Endothelial cell of umbilical vein (primary cell): ENCODE data around the gene RARRES2. TPM values are rescaled to one million over a fixed set of nuclear protein-coding genes. Genes with fewer than 3 reads are reported as not detected.

Experiments used
- BruUV-seq: library from RNA; stranded (reverse); fragments of 400-500 nt; replicated peaks from 2 replicates; lab custom pipeline; 2021; lab: Mats Ljungman, UMichigan
- CTCF ChIA-PET: fragments of 300-600, 350-600 bp; sonication (Branson Sonifier 250); formaldehyde crosslinking; loops from one replicate; lab custom pipeline; 2021; ENCODE audit warnings: antibody characterized with exemption, inconsistent platforms; lab: Charles Lee
- POLR2A ChIA-PET: fragments of 300-600, 350-600 bp; sonication (Branson Sonifier 250); formaldehyde crosslinking; loops from one replicate; lab custom pipeline; 2021; ENCODE audit warnings: antibody characterized with exemption, inconsistent platforms; lab: Charles Lee
- DNase-seq: peaks from one replicate; pipeline ENCODE4 v3.0.0-alpha.2; 2011; ENCODE audit warnings: low read depth, low spot score
- FAIRE-seq: peaks from 2 replicates; lab custom pipeline; 2011; peaks lifted over from hg19 to GRCh38; lab: Jason Lieb, UNC
- H2AFZ ChIP-seq: 2 replicates; pipeline ENCODE4 v1.6.0; 2012; ENCODE audit warnings: low read depth, low read length, control low read depth, inconsistent platforms
- H3K27ac ChIP-seq: 2 replicates; pipeline ENCODE4 v1.5.1; 2011; ENCODE audit warnings: low read depth, mild to moderate bottlenecking, control low read depth, low read length, moderate library complexity; ENCODE audit not compliant: insufficient read depth
- H3K27me3 ChIP-seq, 2 experiments: 2 replicates each; pipeline versions ENCODE4 v1.6.0 to v1.6.1; 2011; ENCODE audit warnings: low read length in 2 of 2, mixed read lengths in 1 of 2; ENCODE audit not compliant: control insufficient read depth in 2 of 2, insufficient read depth in 2 of 2
- H3K36me3 ChIP-seq, 2 experiments: 2 replicates in 1 of 2; 3 replicates in 1 of 2; pipeline ENCODE4 v1.5.1; 2011; ENCODE audit warnings: low read length in 2 of 2, mild to moderate bottlenecking in 1 of 2, moderate library complexity in 1 of 2; ENCODE audit not compliant: control insufficient read depth in 2 of 2, insufficient read depth in 2 of 2; ENCODE audit errors: extremely low read depth in 1 of 2
- H3K4me1 ChIP-seq: 3 replicates; pipeline ENCODE4 v1.5.1; 2011; ENCODE audit warnings: mild to moderate bottlenecking, low read length; ENCODE audit not compliant: control insufficient read depth, insufficient read depth; ENCODE audit errors: extremely low read depth
- H3K4me2 ChIP-seq: 2 replicates; pipeline ENCODE4 v1.6.1; 2011; ENCODE audit warnings: low read length, control low read depth, mixed read lengths; ENCODE audit not compliant: insufficient read depth
- H3K4me3 ChIP-seq, 3 experiments: fragments of 200-600 bp in 1 of 3; sonication (generic), shearing (Covaris generic) in 1 of 3; replicated peaks in 1 of 3; 2 replicates each; pipeline ENCODE4 v1.5.1; 2011 to 2016; ENCODE audit warnings: control low read depth in 3 of 3, low read length in 3 of 3, mild to moderate bottlenecking in 2 of 3, inconsistent platforms in 1 of 3, low read depth in 1 of 3, moderate library complexity in 1 of 3; ENCODE audit not compliant: insufficient read depth in 1 of 3
- H3K79me2 ChIP-seq: 2 replicates; pipeline ENCODE4 v1.6.0; 2012; ENCODE audit warnings: low read length, inconsistent platforms; ENCODE audit not compliant: control insufficient read depth, insufficient read depth
- H3K9ac ChIP-seq: replicated peaks from 2 replicates; pipeline ENCODE3; 2011; ENCODE audit warnings: low read length, control low read depth; ENCODE audit not compliant: insufficient read depth; ENCODE audit errors: extremely low read depth
- H3K9me1 ChIP-seq: replicated peaks from 3 replicates; pipeline ENCODE4 v1.6.0; 2011; ENCODE audit warnings: mild to moderate bottlenecking, low read length; ENCODE audit not compliant: control insufficient read depth, insufficient read depth; ENCODE audit errors: extremely low read depth
- H3K9me3 ChIP-seq: replicated peaks from 2 replicates; pipeline ENCODE4 v1.5.1; 2012; ENCODE audit warnings: low read length, inconsistent platforms; ENCODE audit not compliant: control insufficient read depth, insufficient read depth
- H4K20me1 ChIP-seq: replicated peaks from 2 replicates; pipeline ENCODE3; 2011; ENCODE audit warnings: mild to moderate bottlenecking, low read length; ENCODE audit not compliant: control insufficient read depth, insufficient read depth; ENCODE audit errors: extremely low read depth
- EZH2 ChIP-seq: IDR thresholded peaks from 2 replicates; pipeline ENCODE4 v1.6.1; 2012; ENCODE audit warnings: borderline replicate concordance, low read depth, mild to moderate bottlenecking, moderate library complexity, low read length, inconsistent platforms; ENCODE audit not compliant: severe bottlenecking
- FOS ChIP-seq: IDR thresholded peaks from 2 replicates; pipeline ENCODE4 v1.6.1; 2011; ENCODE audit warnings: mild to moderate bottlenecking, low read length, moderate library complexity, borderline replicate concordance; ENCODE audit not compliant: insufficient read depth
- GATA2 ChIP-seq: IDR thresholded peaks from 2 replicates; pipeline ENCODE4 v1.7.0; 2011; ENCODE audit warnings: low read depth, mild to moderate bottlenecking, moderate library complexity, mixed read lengths, low read length; ENCODE audit not compliant: insufficient read length, insufficient read depth
- JUN ChIP-seq: IDR thresholded peaks from 2 replicates; pipeline ENCODE4 v1.6.1; 2011; ENCODE audit warnings: borderline replicate concordance, low read depth; ENCODE audit not compliant: insufficient read length, insufficient read depth
- MAX ChIP-seq: IDR thresholded peaks from 2 replicates; pipeline ENCODE4 v1.6.1; 2011; ENCODE audit not compliant: insufficient read depth, insufficient read length
- MYC ChIP-seq: IDR thresholded peaks from one replicate; pipeline ENCODE4 v1.6.1; 2011; ENCODE audit warnings: mild to moderate bottlenecking, low read depth, low read length
- POLR2A ChIP-seq: IDR thresholded peaks from 2 replicates; pipeline ENCODE4 v1.6.1; 2012; ENCODE audit warnings: low read depth, mild to moderate bottlenecking, control low read depth, low read length
- POLR2AphosphoS5 ChIP-seq: IDR thresholded peaks from 2 replicates; pipeline ENCODE4 v1.6.1; 2012; ENCODE audit warnings: low read depth, mild to moderate bottlenecking, control low read depth, low read length, moderate library complexity; ENCODE audit not compliant: insufficient read depth
- dilution Hi-C: fragments of 300-500 bp; cut with MboI; formaldehyde crosslinking; loops from one replicate; pipeline ENCODE4 v1.15.0; 2019; ENCODE audit warnings: low sequenced_read_pairs; ENCODE audit not compliant: extremely low pct_ligation_motif_present
- intact Hi-C: fragments of 100-400 bp; cut with micrococcal nuclease; formaldehyde crosslinking; loops from one replicate; pipeline ENCODE4 v1.10.0; 2022
- polyA plus RNA-seq, 4 experiments: library from polyadenylated mRNA; depleted of rRNA in 3 of 4; stranded (reverse) in 3 of 4; unstranded in 1 of 4; fragments of >200 nt; gene quantifications; 2 replicates each; pipeline versions ENCODE4 v1.2.1 to v1.2.3, GENCODE V29; 2011 to 2012; ENCODE audit warnings: missing spikeins in 1 of 4
- total RNA-seq: library from RNA; stranded (reverse); gene quantifications from 2 replicates; pipeline ENCODE4 v1.2.3, GENCODE V29; 2021
- TF ChIP-seq, protein P1 (sequence below), 2 donors: IDR thresholded peaks; 1 replicate in 1 of 2; 2 replicates in 1 of 2; pipeline ENCODE4 v1.5.1; 2011; ENCODE audit warnings: low read length in 2 of 2, mild to moderate bottlenecking in 2 of 2, moderate library complexity in 2 of 2, control low read depth in 1 of 2, inconsistent platforms in 1 of 2, low read depth in 1 of 2; ENCODE audit not compliant: insufficient read depth in 1 of 2; ENCODE audit errors: extremely low read depth in 1 of 2

The RARRES2 gene
- total and polyA plus RNA-seq, 2 donors (not counting 3 experiments of a cell fraction or from before 2014, with no cell fraction given): not detected

- FAIRE-seq (peak; percentile 38), DNase-seq (no peak)
- Histone ChIP-seq H3K9me1 (no peaks in the 10 kb centered on the region), H3K4me1 (no peaks in the 10 kb centered on the region), H3K9me3 (no peaks in the 10 kb centered on the region), H3K27ac (no peak overlapping the region), H3K27me3 (no peaks in the 10 kb centered on the region), H3K9ac (no peak overlapping the region), H4K20me1 (no peaks in the 10 kb centered on the region), H2AFZ (no peak overlapping the region), H3K36me3 (no peaks in the 10 kb centered on the region), H3K4me2 (no peak overlapping the region), H3K79me2 (no peaks in the 10 kb centered on the region), H3K4me3 (no peak overlapping the region)
- BruUV-seq: no TSS peak
- ChIA-PET POLR2A (no interaction called here), CTCF (interaction anchor here (1.1 to 1.9 kb wide), 3 partner anchors 13 to 64 kb away, joined by 3 to 6 read pairs (median 3); no protein-coding TSS in a partner anchor)
- intact Hi-C loops (loop anchor here (2.0 to 5.0 kb wide), 3 partner anchors 22 to 398 kb away; partner anchors contain the start of gene ZNF775), dilution Hi-C loops (no loop called here)
- TF ChIP-seq, protein P1, sequence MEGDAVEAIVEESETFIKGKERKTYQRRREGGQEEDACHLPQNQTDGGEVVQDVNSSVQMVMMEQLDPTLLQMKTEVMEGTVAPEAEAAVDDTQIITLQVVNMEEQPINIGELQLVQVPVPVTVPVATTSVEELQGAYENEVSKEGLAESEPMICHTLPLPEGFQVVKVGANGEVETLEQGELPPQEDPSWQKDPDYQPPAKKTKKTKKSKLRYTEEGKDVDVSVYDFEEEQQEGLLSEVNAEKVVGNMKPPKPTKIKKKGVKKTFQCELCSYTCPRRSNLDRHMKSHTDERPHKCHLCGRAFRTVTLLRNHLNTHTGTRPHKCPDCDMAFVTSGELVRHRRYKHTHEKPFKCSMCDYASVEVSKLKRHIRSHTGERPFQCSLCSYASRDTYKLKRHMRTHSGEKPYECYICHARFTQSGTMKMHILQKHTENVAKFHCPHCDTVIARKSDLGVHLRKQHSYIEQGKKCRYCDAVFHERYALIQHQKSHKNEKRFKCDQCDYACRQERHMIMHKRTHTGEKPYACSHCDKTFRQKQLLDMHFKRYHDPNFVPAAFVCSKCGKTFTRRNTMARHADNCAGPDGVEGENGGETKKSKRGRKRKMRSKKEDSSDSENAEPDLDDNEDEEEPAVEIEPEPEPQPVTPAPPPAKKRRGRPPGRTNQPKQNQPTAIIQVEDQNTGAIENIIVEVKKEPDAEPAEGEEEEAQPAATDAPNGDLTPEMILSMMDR (IDR thresholded peaks at IDR 0.05; ENCODE audit: extremely low read depth in 1 of 2, insufficient read depth in 1 of 2, low read depth in 1 of 2, low read length in 2 of 2): no peak
- TF ChIP-seq MAX (no peak), POLR2AphosphoS5 (no peak), JUN (no peak), MYC (no peak), EZH2 (no peak), GATA2 (no peak), FOS (no peak), POLR2A (no peak)
Observed at GRCh38 chr7:150357270-150357669, 15.8 kb upstream of the RARRES2 start.
